Erythroblast (primary cell): ENCODE measurements around the gene ZNF853.

Source experiments
- GATA1 ChIP-seq: IDR thresholded peaks from 2 replicates; pipeline ENCODE4 v1.6.1; 2011; ENCODE audit warnings: low read depth, mild to moderate bottlenecking, control low read depth, low read length, moderate library complexity
- POLR2A ChIP-seq: IDR thresholded peaks from 2 replicates; pipeline ENCODE4 v1.6.1; 2011; ENCODE audit warnings: mild to moderate bottlenecking, low read length

DNA sequence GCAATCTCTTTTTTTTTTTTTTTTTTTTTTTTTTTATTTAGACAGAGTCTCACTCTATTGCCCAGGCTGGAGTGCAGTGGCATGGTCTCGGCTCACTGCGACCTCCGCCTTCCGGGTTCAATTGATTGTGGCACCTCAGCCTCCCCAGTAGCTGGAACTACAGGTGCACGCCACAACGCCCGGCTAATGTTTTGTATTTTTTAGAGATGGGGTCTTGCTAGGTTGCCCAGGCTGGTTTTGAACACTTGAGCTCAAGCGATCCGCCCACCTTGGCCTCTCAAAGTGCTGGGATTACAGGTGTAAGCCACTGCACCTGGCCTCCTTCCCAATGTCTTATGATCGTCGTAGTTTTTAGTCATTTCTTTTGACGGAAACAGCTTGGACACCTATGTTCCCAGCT, 6.6 kb upstream of the ZNF853 start:
- TF ChIP-seq POLR2A, result no peak
- no peak for TF ChIP-seq GATA1
